ENCODE measurements around the gene CDK11B. TPM values are rescaled to one million over a fixed set of nuclear protein-coding genes. Genes with fewer than 3 reads are reported as not detected.

CDK11B gene
- total RNA-seq, 1 donor: 5.8 TPM

GRCh38 chr1:1627261-1627828, 31.5 kb downstream of the CDK11B start:
- DNase-seq (ENCODE audit: insufficient read length, low spot score, missing footprints): peak; percentile 89
- no peak overlapping the region for H2AFZ ChIP-seq (ENCODE audit: low read length)
- no peaks in the 10 kb centered on the region for H3K4me1 ChIP-seq (ENCODE audit: insufficient read depth, low read length)
- H3K9me3 ChIP-seq (ENCODE audit: low read depth, low read length): no peaks in the 10 kb centered on the region
- H3K27ac ChIP-seq (ENCODE audit: low read depth, low read length): no peak overlapping the region
- no peak for TF ChIP-seq CTCF (IDR thresholded peaks at IDR 0.05; ENCODE audit: extremely low read depth, low read depth, low read length)
- H3K36me3 ChIP-seq (ENCODE audit: insufficient read depth, low read length): no peaks in the 10 kb centered on the region
- H3K79me2 ChIP-seq (ENCODE audit: insufficient read depth, low read length): no peaks in the 10 kb centered on the region
- H4K20me1 ChIP-seq (ENCODE audit: insufficient read depth, low read length): peaks cover 9% of the 10 kb centered on the region
- peaks cover 8% of the 10 kb centered on the region for H3K27me3 ChIP-seq (ENCODE audit: insufficient read depth, low read length)
- no peak overlapping the region for H3K4me3 ChIP-seq (ENCODE audit: insufficient read depth, low read length)
- no peak overlapping the region for H3K4me2 ChIP-seq (ENCODE audit: insufficient read depth, low read length)

DNA sequence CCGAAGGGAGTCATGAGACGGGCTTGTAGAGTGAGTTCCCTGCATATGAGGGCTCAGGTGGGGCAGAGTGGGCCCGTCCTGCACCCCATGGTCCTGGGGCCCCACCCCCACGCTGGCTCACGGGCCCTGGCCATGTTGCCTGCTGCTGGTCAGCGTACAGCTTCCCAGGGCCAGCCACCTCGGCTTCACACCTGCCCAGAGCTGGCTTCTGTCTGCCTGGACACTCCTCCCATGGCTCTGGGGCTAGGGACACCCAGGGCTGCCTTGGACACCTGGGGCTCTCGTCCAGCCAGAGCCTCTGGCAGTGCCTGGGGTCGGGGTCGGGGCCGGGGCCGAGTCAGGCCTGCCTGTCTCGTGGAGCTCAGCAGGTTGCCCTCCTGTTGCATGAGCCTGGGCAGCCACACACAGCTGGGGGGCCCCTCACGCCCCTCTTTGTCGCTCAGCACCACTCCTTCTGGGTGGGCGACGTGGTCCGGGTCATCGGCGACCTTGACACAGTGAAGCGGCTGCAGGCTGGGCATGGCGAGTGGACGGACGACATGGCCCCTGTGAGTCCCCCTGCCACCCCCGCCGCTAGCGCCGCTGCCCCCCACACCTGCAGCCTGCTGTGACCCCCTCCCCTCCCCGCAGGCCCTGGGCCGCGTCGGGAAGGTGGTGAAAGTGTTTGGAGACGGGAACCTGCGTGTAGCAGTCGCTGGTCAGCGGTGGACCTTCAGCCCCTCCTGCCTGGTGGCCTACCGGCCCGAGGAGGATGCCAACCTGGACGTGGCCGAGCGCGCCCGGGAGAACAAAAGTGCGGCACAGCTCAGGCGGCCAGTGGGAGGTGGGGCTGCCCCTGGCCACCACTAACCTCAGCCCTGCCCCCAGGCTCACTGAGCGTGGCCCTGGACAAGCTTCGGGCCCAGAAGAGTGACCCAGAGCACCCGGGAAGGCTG, 32.3 kb downstream of the CDK11B start:
- Histone ChIP-seq H3K79me2 (ENCODE audit: insufficient read depth, low read length) (no peaks in the 10 kb centered on the region), H4K20me1 (ENCODE audit: insufficient read depth, low read length) (peaks cover 11% of the 10 kb centered on the region), H3K27me3 (ENCODE audit: insufficient read depth, low read length) (peaks cover 4% of the 10 kb centered on the region), H3K4me3 (ENCODE audit: insufficient read depth, low read length) (no peak overlapping the region), H3K4me2 (ENCODE audit: insufficient read depth, low read length) (no peak overlapping the region), H3K27ac (ENCODE audit: low read depth, low read length) (no peak overlapping the region), H3K4me1 (ENCODE audit: insufficient read depth, low read length) (no peaks in the 10 kb centered on the region), H2AFZ (ENCODE audit: low read length) (no peak overlapping the region), H3K9me3 (ENCODE audit: low read depth, low read length) (no peaks in the 10 kb centered on the region), H3K36me3 (ENCODE audit: insufficient read depth, low read length) (no peaks in the 10 kb centered on the region)
- TF ChIP-seq CTCF (IDR thresholded peaks at IDR 0.05; ENCODE audit: extremely low read depth, low read depth, low read length): no peak
- DNase-seq (ENCODE audit: insufficient read length, low spot score, missing footprints): peak; percentile 89

GRCh38 chr1:1625824-1626206, 33.0 kb downstream of the CDK11B start:
- no peaks in the 10 kb centered on the region for H3K4me1 ChIP-seq (ENCODE audit: insufficient read depth, low read length)
- H4K20me1 ChIP-seq (ENCODE audit: insufficient read depth, low read length): peaks cover 11% of the 10 kb centered on the region
- no peak overlapping the region for H3K4me2 ChIP-seq (ENCODE audit: insufficient read depth, low read length)
- no peaks in the 10 kb centered on the region for H3K27me3 ChIP-seq (ENCODE audit: insufficient read depth, low read length)
- H2AFZ ChIP-seq (ENCODE audit: low read length): no peak overlapping the region
- H3K4me3 ChIP-seq (ENCODE audit: insufficient read depth, low read length): no peak overlapping the region
- DNase-seq (ENCODE audit: insufficient read length, low spot score, missing footprints): peak; percentile 90
- no peak overlapping the region for H3K27ac ChIP-seq (ENCODE audit: low read depth, low read length)
- no peaks in the 10 kb centered on the region for H3K9me3 ChIP-seq (ENCODE audit: low read depth, low read length)
- TF ChIP-seq CTCF (IDR thresholded peaks at IDR 0.05; ENCODE audit: extremely low read depth, low read depth, low read length): no peak
- no peaks in the 10 kb centered on the region for H3K36me3 ChIP-seq (ENCODE audit: insufficient read depth, low read length)
- no peaks in the 10 kb centered on the region for H3K79me2 ChIP-seq (ENCODE audit: insufficient read depth, low read length)

DNA sequence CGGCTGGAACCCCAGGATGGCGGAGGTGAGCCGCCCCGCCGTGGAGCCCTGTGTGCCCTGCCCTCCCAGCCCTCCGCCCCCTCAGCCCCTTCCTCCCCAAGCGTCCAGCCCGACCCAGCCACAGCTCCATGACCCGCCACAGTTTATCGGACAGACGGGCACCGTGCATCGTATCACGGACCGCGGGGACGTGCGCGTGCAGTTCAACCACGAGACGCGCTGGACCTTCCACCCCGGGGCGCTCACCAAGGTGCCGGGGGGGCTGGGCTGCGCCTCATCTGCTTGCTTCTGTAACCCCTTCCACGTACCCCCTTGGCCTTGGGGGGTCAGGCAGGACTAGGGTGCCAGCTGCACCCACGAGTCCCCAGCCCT, 33.4 kb downstream of the CDK11B start:
- no peak for TF ChIP-seq CTCF (IDR thresholded peaks at IDR 0.05; ENCODE audit: extremely low read depth, low read depth, low read length)
- DNase-seq (ENCODE audit: insufficient read length, low spot score, missing footprints): peak; percentile 81
- H3K4me2 ChIP-seq (ENCODE audit: insufficient read depth, low read length): no peak overlapping the region
- peaks cover 15% of the 10 kb centered on the region for H4K20me1 ChIP-seq (ENCODE audit: insufficient read depth, low read length)
- H3K27ac ChIP-seq (ENCODE audit: low read depth, low read length): no peak overlapping the region
- H3K9me3 ChIP-seq (ENCODE audit: low read depth, low read length): no peaks in the 10 kb centered on the region
- no peak overlapping the region for H2AFZ ChIP-seq (ENCODE audit: low read length)
- no peaks in the 10 kb centered on the region for H3K27me3 ChIP-seq (ENCODE audit: insufficient read depth, low read length)
- no peaks in the 10 kb centered on the region for H3K4me1 ChIP-seq (ENCODE audit: insufficient read depth, low read length)
- no peaks in the 10 kb centered on the region for H3K36me3 ChIP-seq (ENCODE audit: insufficient read depth, low read length)
- no peaks in the 10 kb centered on the region for H3K79me2 ChIP-seq (ENCODE audit: insufficient read depth, low read length)
- H3K4me3 ChIP-seq (ENCODE audit: insufficient read depth, low read length): no peak overlapping the region

Data from osteoblast (primary cell).